Breast epithelium (tissue), 4 donors: ENCODE results near the gene RARG. TPM values are rescaled to one million over a fixed set of nuclear protein-coding genes. Genes with fewer than 3 reads are reported as not detected.

Experiments used
- DNase-seq, 2 donors: peaks; one replicate each; pipeline ENCODE4 v3.0.0-alpha.2; 2019; ENCODE audit warnings: low spot score in 2 of 2
- H3K27ac ChIP-seq, 2 donors: fragments of 200-600 bp; sonication (generic) in 1 of 2; one replicate each; pipeline ENCODE4 v1.5.1; 2016 to 2019; ENCODE audit warnings: mild to moderate bottlenecking in 1 of 2
- H3K27me3 ChIP-seq, 2 donors: fragments of 200-600 bp; sonication (generic) in 1 of 2; one replicate each; pipeline versions ENCODE4 v1.5.1 to v1.6.0; 2017 to 2019; ENCODE audit warnings: control low read depth in 1 of 2, mild to moderate bottlenecking in 1 of 2
- H3K36me3 ChIP-seq: fragments of 200-600 bp; one replicate; pipeline ENCODE4 v1.5.1; 2019
- H3K4me1 ChIP-seq, 2 donors: fragments of 200-600 bp; sonication (generic); one replicate each; pipeline ENCODE4 v1.5.1; 2016 to 2019; ENCODE audit warnings: control low read depth in 1 of 2
- H3K4me3 ChIP-seq, 3 donors: fragments of 200-600 bp; sonication (generic); 1 replicate in 2 of 3; 2 replicates in 1 of 3; pipeline ENCODE4 v1.5.1; 2016 to 2019; ENCODE audit warnings: mild to moderate bottlenecking in 3 of 3, moderate library complexity in 2 of 3
- H3K9me3 ChIP-seq, 2 donors: fragments of 200-600 bp; sonication (generic) in 1 of 2; one replicate each; pipeline ENCODE4 v1.5.1; 2016 to 2019; ENCODE audit warnings: control low read depth in 1 of 2
- CTCF ChIP-seq, 3 donors: fragments of 450-650 bp; IDR thresholded peaks; one replicate each; pipeline ENCODE4 v1.5.1; 2016 to 2017; ENCODE audit warnings: antibody characterized with exemption in 3 of 3, mild to moderate bottlenecking in 3 of 3, moderate library complexity in 3 of 3
- POLR2A ChIP-seq: fragments of 450-650 bp; IDR thresholded peaks from one replicate; pipeline ENCODE4 v1.6.1; 2016; ENCODE audit warnings: antibody characterized with exemption, mild to moderate bottlenecking, moderate library complexity
- POLR2AphosphoS5 ChIP-seq, 3 donors: sonication (generic); formaldehyde crosslinking; IDR thresholded peaks; one replicate each; pipeline ENCODE4 v1.6.1; 2017; ENCODE audit warnings: antibody characterized with exemption in 3 of 3
- intact Hi-C: fragments of 100-400 bp; cut with DNase I; formaldehyde crosslinking; loops from one replicate; pipeline ENCODE4 v1.15.1; 2023; ENCODE audit warnings: low total_unique reads
- total RNA-seq, 3 donors: library from RNA; depleted of rRNA; stranded (reverse); fragments of >200 nt; gene quantifications; one replicate each; pipeline ENCODE4 v1.1.0, GENCODE V29; 2016

Gene RARG
- total RNA-seq, 3 donors from 2014 or later: 12.2 to 39.8 (median 23.3) TPM

GRCh38 chr12:53201639-53202038 is 30.4 kb downstream of the RARG start:
- H3K4me3 ChIP-seq: no peak overlapping the region
- no peaks in the 10 kb centered on the region for H3K36me3 ChIP-seq
- intact Hi-C loops: no loop called here
- no peak for DNase-seq
- no peaks in the 10 kb centered on the region for H3K4me1 ChIP-seq
- no peak overlapping the region for H3K27ac ChIP-seq
- H3K27me3 ChIP-seq: no peaks in the 10 kb centered on the region
- TF ChIP-seq POLR2A: no peak
- TF ChIP-seq CTCF (IDR thresholded peaks at IDR 0.05): no peak
- TF ChIP-seq POLR2AphosphoS5 (IDR thresholded peaks at IDR 0.05): no peak
- H3K9me3 ChIP-seq: no peaks in the 10 kb centered on the region

- Histone ChIP-seq H3K27me3 (no peaks in the 10 kb centered on the region), H3K4me3 (no peak overlapping the region), H3K4me1 (no peaks in the 10 kb centered on the region), H3K9me3 (no peaks in the 10 kb centered on the region), H3K27ac (no peak overlapping the region), H3K36me3 (no peaks in the 10 kb centered on the region)
- DNase-seq: no peak
- intact Hi-C loops: no loop called here
- TF ChIP-seq POLR2A (no peak), CTCF (IDR thresholded peaks at IDR 0.05) (no peak), POLR2AphosphoS5 (IDR thresholded peaks at IDR 0.05) (no peak)
Observed at GRCh38 chr12:53201177-53201541, 30.9 kb downstream of the RARG start.

- no peaks in the 10 kb centered on the region for H3K27me3 ChIP-seq
- intact Hi-C loops: no loop called here
- H3K36me3 ChIP-seq: no peaks in the 10 kb centered on the region
- H3K4me1 ChIP-seq: no peaks in the 10 kb centered on the region
- peak in 1 of 2 donors; percentile 15 for DNase-seq
- no peaks in the 10 kb centered on the region for H3K9me3 ChIP-seq
- no peak overlapping the region for H3K4me3 ChIP-seq
- H3K27ac ChIP-seq: no peak overlapping the region
- TF ChIP-seq CTCF (IDR thresholded peaks at IDR 0.05) (no peak), POLR2AphosphoS5 (IDR thresholded peaks at IDR 0.05) (no peak), POLR2A (no peak)
Observed at GRCh38 chr12:53200458-53201176, 31.4 kb downstream of the RARG start.

GRCh38 chr12:53200107-53200457 is 31.9 kb downstream of the RARG start:
- Histone ChIP-seq H3K9me3 (no peaks in the 10 kb centered on the region), H3K36me3 (no peaks in the 10 kb centered on the region), H3K27me3 (no peaks in the 10 kb centered on the region), H3K4me1 (no peaks in the 10 kb centered on the region), H3K4me3 (no peak overlapping the region), H3K27ac (no peak overlapping the region)
- peak in 1 of 2 donors; percentile 28 for DNase-seq
- TF ChIP-seq CTCF (IDR thresholded peaks at IDR 0.05) (no peak), POLR2AphosphoS5 (IDR thresholded peaks at IDR 0.05) (no peak), POLR2A (no peak)
- intact Hi-C loops: no loop called here

- H3K36me3 ChIP-seq: no peaks in the 10 kb centered on the region
- no peaks in the 10 kb centered on the region for H3K4me1 ChIP-seq
- intact Hi-C loops: no loop called here
- no peak overlapping the region for H3K4me3 ChIP-seq
- no peak for DNase-seq
- no peak overlapping the region for H3K27ac ChIP-seq
- H3K27me3 ChIP-seq: no peaks in the 10 kb centered on the region
- TF ChIP-seq POLR2AphosphoS5 (IDR thresholded peaks at IDR 0.05) (no peak), POLR2A (no peak), CTCF (IDR thresholded peaks at IDR 0.05) (no peak)
- H3K9me3 ChIP-seq: no peaks in the 10 kb centered on the region
Observed at GRCh38 chr12:53199700-53200099, 32.3 kb downstream of the RARG start.
